Limb (tissue), 2 donors: ENCODE data around the gene GCLC.
A peak's percentile ranks its signal among the peaks of the same experiment; 100 is the strongest.
"Not testable (repeated sequence)": the region's sequence is repeated elsewhere in the genome, so short reads cannot be mapped to it uniquely, and the experiment has no call there.

Source experiments
- DNase-seq, 2 donors: peaks; one replicate each; pipeline ENCODE4 v3.0.0-alpha.2; 2016; ENCODE audit errors: extremely low spot score in 2 of 2

GCLC gene

GRCh38 chr6:53544470-53545308, at the start of gene GCLC:
Gene GCLC (minus strand): TSS chr6:53545101. CDS start chr6:53544645, 456 bp downstream.
- DNase-seq, result peak; percentile 93 to 95

- DNase-seq, result no peak
Observed at GRCh38 chr6:53594596-53594995, 49.7 kb upstream of the GCLC start.

GRCh38 chr6:53593001-53593488, 48.1 kb upstream of the GCLC start:
- DNase-seq, result no peak

- DNase-seq, result no peak
Observed at GRCh38 chr6:53591873-53592272, 47.0 kb upstream of the GCLC start.

GRCh38 chr6:53588816-53589509, 44.1 kb upstream of the GCLC start:
- DNase-seq, result no peak

- DNase-seq, result no peak
Observed at GRCh38 chr6:53587291-53587690, 42.4 kb upstream of the GCLC start.

- no peak for DNase-seq
Observed at GRCh38 chr6:53585208-53585900, 40.5 kb upstream of the GCLC start.

- no peak for DNase-seq
Observed at GRCh38 chr6:53584726-53585125, 39.8 kb upstream of the GCLC start.

- DNase-seq, result no peak
Observed at GRCh38 chr6:53583451-53583850, 38.5 kb upstream of the GCLC start.

GRCh38 chr6:53582963-53583362, 38.1 kb upstream of the GCLC start:
- DNase-seq, result no peak

GRCh38 chr6:53581856-53582255, 37.0 kb upstream of the GCLC start:
- peak in 1 of 2 donors; percentile 13 for DNase-seq

GRCh38 chr6:53581173-53581773, 36.4 kb upstream of the GCLC start:
- no peak for DNase-seq

GRCh38 chr6:53579338-53579737, 34.4 kb upstream of the GCLC start:
- no peak for DNase-seq

GRCh38 chr6:53578371-53578770, 33.5 kb upstream of the GCLC start:
- DNase-seq, result no peak

- no peak for DNase-seq
Observed at GRCh38 chr6:53573299-53573698, 28.4 kb upstream of the GCLC start.

- not testable (repeated sequence) for DNase-seq
Observed at GRCh38 chr6:53572379-53572778, 27.5 kb upstream of the GCLC start.

- no peak for DNase-seq
Observed at GRCh38 chr6:53568776-53569616, 24.1 kb upstream of the GCLC start.

GRCh38 chr6:53567701-53568100, 22.8 kb upstream of the GCLC start:
- DNase-seq, result no peak

- DNase-seq, result no peak
Observed at GRCh38 chr6:53566755-53567154, 21.9 kb upstream of the GCLC start.

GRCh38 chr6:53565886-53566285, 21.0 kb upstream of the GCLC start:
- no peak for DNase-seq
